HG03342 (cell line): ENCODE data around the gene SPTBN2.

Experiments
- ATAC-seq: cut with Tn5 transposase; IDR thresholded peaks from one replicate; pipeline ENCODE4 v1.9.1; 2021; ENCODE audit warnings: mild to moderate bottlenecking, moderate library complexity; ENCODE audit not compliant: unreplicated experiment

SPTBN2 gene

GRCh38 chr11:66686801-66687750, 41.9 kb downstream of the SPTBN2 start:
- ATAC-seq, result no peak

GRCh38 chr11:66686100-66686785, 42.8 kb downstream of the SPTBN2 start:
- no peak for ATAC-seq

GRCh38 chr11:66685276-66686099, 43.5 kb downstream of the SPTBN2 start:
- no peak for ATAC-seq

- no peak for ATAC-seq
These were observed 44.4 kb downstream of the SPTBN2 start for GRCh38 chr11:66684635-66685034.

GRCh38 chr11:66683877-66684276, 45.1 kb downstream of the SPTBN2 start:
- ATAC-seq, result no peak

GRCh38 chr11:66680966-66681645, 47.9 kb downstream of the SPTBN2 start:
- no peak for ATAC-seq

GRCh38 chr11:66677599-66678375, 51.2 kb downstream of the SPTBN2 start, which contains the start of gene RBM4B:
TSS of gene RBM4B (minus strand) at chr11:66677887. CDS start at chr11:66677079, 808 bp downstream.
- peak; percentile 82 for ATAC-seq

GRCh38 chr11:66676931-66677598, 52.0 kb downstream of the SPTBN2 start:
- ATAC-seq, result no peak

GRCh38 chr11:66676282-66676919, 52.6 kb downstream of the SPTBN2 start:
- ATAC-seq, result no peak

GRCh38 chr11:66674964-66675602, 53.9 kb downstream of the SPTBN2 start:
- no peak for ATAC-seq

GRCh38 chr11:66670816-66671215, 58.2 kb downstream of the SPTBN2 start:
- no peak for ATAC-seq

GRCh38 chr11:66665369-66665768, 63.6 kb downstream of the SPTBN2 start:
- ATAC-seq, result no peak

- no peak for ATAC-seq
These were observed 65.2 kb downstream of the SPTBN2 start for GRCh38 chr11:66663741-66664296.

GRCh38 chr11:66659763-66660162, 69.3 kb downstream of the SPTBN2 start:
- no peak for ATAC-seq

GRCh38 chr11:66653123-66653522, 75.9 kb downstream of the SPTBN2 start:
- ATAC-seq, result no peak

- ATAC-seq, result no peak
These were observed 76.4 kb downstream of the SPTBN2 start for GRCh38 chr11:66652651-66653050.

GRCh38 chr11:66651016-66651415, 78.0 kb downstream of the SPTBN2 start:
- ATAC-seq, result no peak

GRCh38 chr11:66649903-66650302, 79.1 kb downstream of the SPTBN2 start:
- ATAC-seq, result no peak
